HEK293 (cell line): ENCODE data around the gene LNPK.

Source experiments
- CTCF ChIP-seq: fragments of 450-650 bp; formaldehyde crosslinking; IDR thresholded peaks from 2 replicates; pipeline ENCODE4 v1.5.1; 2016; ENCODE audit warnings: missing biosample characterization, missing genetic modification characterization
- KLF7 ChIP-seq: fragments of 450-650 bp; formaldehyde crosslinking; IDR thresholded peaks from 2 replicates; pipeline ENCODE4 v1.5.1; 2016; ENCODE audit warnings: missing biosample characterization, missing genetic modification characterization, borderline replicate concordance
- SALL2 ChIP-seq: fragments of 450-650 bp; formaldehyde crosslinking; IDR thresholded peaks from 2 replicates; pipeline ENCODE4 v1.5.0; 2017; ENCODE audit warnings: missing biosample characterization, mild to moderate bottlenecking, missing genetic modification characterization, borderline replicate concordance
- ZBTB1 ChIP-seq: fragments of 450-650 bp; formaldehyde crosslinking; IDR thresholded peaks from 2 replicates; pipeline ENCODE4 v1.5.1; 2016; ENCODE audit warnings: missing biosample characterization, missing genetic modification characterization
- ZBTB7A ChIP-seq: fragments of 450-650 bp; formaldehyde crosslinking; IDR thresholded peaks from 2 replicates; pipeline ENCODE4 v1.5.1; 2016; ENCODE audit warnings: low read depth, missing biosample characterization, missing genetic modification characterization
- ZNF423 ChIP-seq: fragments of 450-650 bp; formaldehyde crosslinking; IDR thresholded peaks from 2 replicates; pipeline ENCODE4 v1.5.1; 2016; ENCODE audit warnings: missing biosample characterization, missing genetic modification characterization
- ZNF777 ChIP-seq: fragments of 450-650 bp; formaldehyde crosslinking; IDR thresholded peaks from 2 replicates; pipeline ENCODE4 v1.5.1; 2017; ENCODE audit warnings: missing biosample characterization, missing genetic modification characterization, borderline replicate concordance
- ZSCAN18 ChIP-seq: fragments of 450-650 bp; formaldehyde crosslinking; IDR thresholded peaks from 2 replicates; pipeline ENCODE4 v1.5.1; 2016; ENCODE audit warnings: missing biosample characterization, missing genetic modification characterization
- TF ChIP-seq, protein P1 (sequence below): fragments of 450-650 bp; formaldehyde crosslinking; IDR thresholded peaks from 2 replicates; pipeline ENCODE4 v1.5.1; 2016; ENCODE audit warnings: missing biosample characterization, missing genetic modification characterization

- no peak for TF ChIP-seq ZNF777 (tag by site-specific recombination)
- no peak for TF ChIP-seq ZBTB1 (tag by site-specific recombination)
- TF ChIP-seq CTCF, result no peak
- TF ChIP-seq, protein P1, sequence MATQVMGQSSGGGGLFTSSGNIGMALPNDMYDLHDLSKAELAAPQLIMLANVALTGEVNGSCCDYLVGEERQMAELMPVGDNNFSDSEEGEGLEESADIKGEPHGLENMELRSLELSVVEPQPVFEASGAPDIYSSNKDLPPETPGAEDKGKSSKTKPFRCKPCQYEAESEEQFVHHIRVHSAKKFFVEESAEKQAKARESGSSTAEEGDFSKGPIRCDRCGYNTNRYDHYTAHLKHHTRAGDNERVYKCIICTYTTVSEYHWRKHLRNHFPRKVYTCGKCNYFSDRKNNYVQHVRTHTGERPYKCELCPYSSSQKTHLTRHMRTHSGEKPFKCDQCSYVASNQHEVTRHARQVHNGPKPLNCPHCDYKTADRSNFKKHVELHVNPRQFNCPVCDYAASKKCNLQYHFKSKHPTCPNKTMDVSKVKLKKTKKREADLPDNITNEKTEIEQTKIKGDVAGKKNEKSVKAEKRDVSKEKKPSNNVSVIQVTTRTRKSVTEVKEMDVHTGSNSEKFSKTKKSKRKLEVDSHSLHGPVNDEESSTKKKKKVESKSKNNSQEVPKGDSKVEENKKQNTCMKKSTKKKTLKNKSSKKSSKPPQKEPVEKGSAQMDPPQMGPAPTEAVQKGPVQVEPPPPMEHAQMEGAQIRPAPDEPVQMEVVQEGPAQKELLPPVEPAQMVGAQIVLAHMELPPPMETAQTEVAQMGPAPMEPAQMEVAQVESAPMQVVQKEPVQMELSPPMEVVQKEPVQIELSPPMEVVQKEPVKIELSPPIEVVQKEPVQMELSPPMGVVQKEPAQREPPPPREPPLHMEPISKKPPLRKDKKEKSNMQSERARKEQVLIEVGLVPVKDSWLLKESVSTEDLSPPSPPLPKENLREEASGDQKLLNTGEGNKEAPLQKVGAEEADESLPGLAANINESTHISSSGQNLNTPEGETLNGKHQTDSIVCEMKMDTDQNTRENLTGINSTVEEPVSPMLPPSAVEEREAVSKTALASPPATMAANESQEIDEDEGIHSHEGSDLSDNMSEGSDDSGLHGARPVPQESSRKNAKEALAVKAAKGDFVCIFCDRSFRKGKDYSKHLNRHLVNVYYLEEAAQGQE, result no peak
- no peak for TF ChIP-seq KLF7
- no peak for TF ChIP-seq ZNF423 (tag by site-specific recombination)
- TF ChIP-seq SALL2 (tag by site-specific recombination), result no peak
- TF ChIP-seq ZBTB7A (tag by site-specific recombination), result no peak
- TF ChIP-seq ZSCAN18, result no peak
These were observed 23.9 kb upstream of the LNPK start for GRCh38 chr2:176025932-176026331.
